GM23338 (cell line): ENCODE measurements around the gene HDDC3.

Source experiments
- EZH2 ChIP-seq: fragments of 200-600 bp; sonication (generic); IDR thresholded peaks from one replicate; pipeline ENCODE4 v1.8.0; 2017; ENCODE audit warnings: antibody characterized with exemption, mild to moderate bottlenecking, low read depth; ENCODE audit not compliant: unreplicated experiment
- EZH2phosphoT487 ChIP-seq: fragments of 200-600 bp; sonication (generic); IDR thresholded peaks from one replicate; pipeline ENCODE4 v1.8.1; 2018; ENCODE audit warnings: antibody characterized with exemption; ENCODE audit not compliant: unreplicated experiment
- POLR2AphosphoS5 ChIP-seq: IDR thresholded peaks from 2 replicates; pipeline ENCODE4 v1.6.1; 2016; ENCODE audit warnings: antibody characterized with exemption, low read depth
- TF ChIP-seq, protein P1 (sequence below), 2 experiments: fragments of 200-600 bp in 1 of 2; sonication (generic) in 1 of 2; conservative IDR thresholded peaks; 2 replicates each; pipeline versions ENCODE4 v1.5.1 to v1.6.1; 2016 to 2017; ENCODE audit warnings: antibody characterized with exemption in 2 of 2, low read depth in 2 of 2, mild to moderate bottlenecking in 2 of 2, moderate library complexity in 1 of 2
- TF ChIP-seq, protein P2 (sequence below): IDR thresholded peaks from one replicate; pipeline ENCODE4 v1.6.1; 2018; ENCODE audit warnings: antibody characterized with exemption; ENCODE audit not compliant: unreplicated experiment

- TF ChIP-seq, protein P1, sequence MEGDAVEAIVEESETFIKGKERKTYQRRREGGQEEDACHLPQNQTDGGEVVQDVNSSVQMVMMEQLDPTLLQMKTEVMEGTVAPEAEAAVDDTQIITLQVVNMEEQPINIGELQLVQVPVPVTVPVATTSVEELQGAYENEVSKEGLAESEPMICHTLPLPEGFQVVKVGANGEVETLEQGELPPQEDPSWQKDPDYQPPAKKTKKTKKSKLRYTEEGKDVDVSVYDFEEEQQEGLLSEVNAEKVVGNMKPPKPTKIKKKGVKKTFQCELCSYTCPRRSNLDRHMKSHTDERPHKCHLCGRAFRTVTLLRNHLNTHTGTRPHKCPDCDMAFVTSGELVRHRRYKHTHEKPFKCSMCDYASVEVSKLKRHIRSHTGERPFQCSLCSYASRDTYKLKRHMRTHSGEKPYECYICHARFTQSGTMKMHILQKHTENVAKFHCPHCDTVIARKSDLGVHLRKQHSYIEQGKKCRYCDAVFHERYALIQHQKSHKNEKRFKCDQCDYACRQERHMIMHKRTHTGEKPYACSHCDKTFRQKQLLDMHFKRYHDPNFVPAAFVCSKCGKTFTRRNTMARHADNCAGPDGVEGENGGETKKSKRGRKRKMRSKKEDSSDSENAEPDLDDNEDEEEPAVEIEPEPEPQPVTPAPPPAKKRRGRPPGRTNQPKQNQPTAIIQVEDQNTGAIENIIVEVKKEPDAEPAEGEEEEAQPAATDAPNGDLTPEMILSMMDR (conservative IDR thresholded peaks at IDR 0.05; ENCODE audit: low read depth in 2 of 2): no peak
- TF ChIP-seq EZH2: no peak
- TF ChIP-seq POLR2AphosphoS5: no peak
- TF ChIP-seq EZH2phosphoT487: no peak
- TF ChIP-seq, protein P2, sequence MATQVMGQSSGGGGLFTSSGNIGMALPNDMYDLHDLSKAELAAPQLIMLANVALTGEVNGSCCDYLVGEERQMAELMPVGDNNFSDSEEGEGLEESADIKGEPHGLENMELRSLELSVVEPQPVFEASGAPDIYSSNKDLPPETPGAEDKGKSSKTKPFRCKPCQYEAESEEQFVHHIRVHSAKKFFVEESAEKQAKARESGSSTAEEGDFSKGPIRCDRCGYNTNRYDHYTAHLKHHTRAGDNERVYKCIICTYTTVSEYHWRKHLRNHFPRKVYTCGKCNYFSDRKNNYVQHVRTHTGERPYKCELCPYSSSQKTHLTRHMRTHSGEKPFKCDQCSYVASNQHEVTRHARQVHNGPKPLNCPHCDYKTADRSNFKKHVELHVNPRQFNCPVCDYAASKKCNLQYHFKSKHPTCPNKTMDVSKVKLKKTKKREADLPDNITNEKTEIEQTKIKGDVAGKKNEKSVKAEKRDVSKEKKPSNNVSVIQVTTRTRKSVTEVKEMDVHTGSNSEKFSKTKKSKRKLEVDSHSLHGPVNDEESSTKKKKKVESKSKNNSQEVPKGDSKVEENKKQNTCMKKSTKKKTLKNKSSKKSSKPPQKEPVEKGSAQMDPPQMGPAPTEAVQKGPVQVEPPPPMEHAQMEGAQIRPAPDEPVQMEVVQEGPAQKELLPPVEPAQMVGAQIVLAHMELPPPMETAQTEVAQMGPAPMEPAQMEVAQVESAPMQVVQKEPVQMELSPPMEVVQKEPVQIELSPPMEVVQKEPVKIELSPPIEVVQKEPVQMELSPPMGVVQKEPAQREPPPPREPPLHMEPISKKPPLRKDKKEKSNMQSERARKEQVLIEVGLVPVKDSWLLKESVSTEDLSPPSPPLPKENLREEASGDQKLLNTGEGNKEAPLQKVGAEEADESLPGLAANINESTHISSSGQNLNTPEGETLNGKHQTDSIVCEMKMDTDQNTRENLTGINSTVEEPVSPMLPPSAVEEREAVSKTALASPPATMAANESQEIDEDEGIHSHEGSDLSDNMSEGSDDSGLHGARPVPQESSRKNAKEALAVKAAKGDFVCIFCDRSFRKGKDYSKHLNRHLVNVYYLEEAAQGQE: no peak
Observed at GRCh38 chr15:90891346-90891949, 40.9 kb downstream of the HDDC3 start.
